ENCODE data around the gene MAP2K5. TPM values are rescaled to one million over a fixed set of nuclear protein-coding genes. Genes with fewer than 3 reads are reported as not detected.

MAP2K5 gene
- total and polyA plus RNA-seq, 9 of the 15 experiments (the other 6 are each of a cell fraction or from before 2014, with no cell fraction given): 0.41 to 16.5 (median 7.5) TPM

- Histone ChIP-seq H3K9me3 (replicated peaks; ENCODE audit: control insufficient read depth, insufficient read depth, low read depth, low read length) (no peaks in the 10 kb centered on the region), H3K79me2 (ENCODE audit: control insufficient read depth, insufficient read depth, low read length) (no peaks in the 10 kb centered on the region), H4K20me1 (replicated peaks; ENCODE audit: control insufficient read depth, insufficient read depth, low read length) (no peaks in the 10 kb centered on the region), H3K4me1 (replicated peaks in 1 of 2; ENCODE audit: control insufficient read depth in 2 of 2, insufficient read depth in 2 of 2, low read length in 2 of 2) (no peaks in the 10 kb centered on the region), H3K4me2 (ENCODE audit: insufficient read depth, low read length) (no peak overlapping the region), H3K9ac (ENCODE audit: insufficient read depth in 1 of 2, low read depth in 2 of 2, low read length in 2 of 2) (no peak overlapping the region), H3K27ac (ENCODE audit: extremely low read depth, low read depth, low read length) (no peak overlapping the region), H3K4me3 (no peak overlapping the region), H3K27me3 (ENCODE audit: control insufficient read depth in 2 of 2, insufficient read depth in 2 of 2, low read length in 2 of 2) (no peaks in the 10 kb centered on the region), H3K36me3 (ENCODE audit: control insufficient read depth, insufficient read depth, low read length) (no peaks in the 10 kb centered on the region), H2AFZ (ENCODE audit: low read depth, low read length) (no peak overlapping the region), H3K9me1 (ENCODE audit: control insufficient read depth, insufficient read depth, low read length) (no peaks in the 10 kb centered on the region)
- WGBS (ENCODE audit: insufficient coverage, low coverage, missing lambda C conversion rate): 61% methylated on average over 6 of the region's 6 CpGs
- in situ Hi-C loops (cut with MboI) (no loop called here), intact Hi-C loops (cut with micrococcal nuclease) (no loop called here)
- CTCF ChIA-PET (ENCODE audit: low intra/inter-chr PET ratio): no interaction called here
- POLR2A ChIA-PET: interaction anchor here (1.0 to 1.2 kb wide), 4 partner anchors 9 to 23 kb away, joined by 3 to 5 read pairs (median 4); partner anchors contain the start of gene C15orf61
- no peak for DNase-seq (ENCODE audit: extremely low read depth in 1 of 4, low spot score in 3 of 4)
- ATAC-seq: no peak
- BruUV-seq (replicated peaks): no TSS peak
- no peak for FAIRE-seq
- no peak for TF ChIP-seq SMARCA4 (IDR thresholded peaks at IDR 0.05)
- no peak for TF ChIP-seq ATF6 (CRISPR knock-in tag; IDR thresholded peaks at IDR 0.05)
- no peak for TF ChIP-seq GMEB1 (CRISPR knock-in tag; IDR thresholded peaks at IDR 0.05)
- TF ChIP-seq NR2C2 (CRISPR knock-in tag; IDR thresholded peaks at IDR 0.05): no peak
- no peak for TF ChIP-seq NR2C2 (tag; IDR thresholded peaks at IDR 0.05)
- TF ChIP-seq HCFC1 (IDR thresholded peaks at IDR 0.05; ENCODE audit: low read depth, low read length): no peak
- no peak for TF ChIP-seq HNRNPK (IDR thresholded peaks at IDR 0.05; ENCODE audit: low read depth, low read length, poor library complexity, severe bottlenecking)
- TF ChIP-seq JUN (IDR thresholded peaks at IDR 0.05; ENCODE audit: borderline replicate concordance, low read depth, low read length): no peak
- no peak for TF ChIP-seq JUN (CRISPR knock-in tag; IDR thresholded peaks at IDR 0.05; ENCODE audit: borderline replicate concordance)
- no peak for TF ChIP-seq KHSRP (IDR thresholded peaks at IDR 0.05)
- no peak for TF ChIP-seq FOXP1 (CRISPR knock-in tag; IDR thresholded peaks at IDR 0.05)
- no peak for TF ChIP-seq THAP12 (CRISPR knock-in tag; IDR thresholded peaks at IDR 0.05)
- no peak for TF ChIP-seq AFF4 (CRISPR knock-in tag; IDR thresholded peaks at IDR 0.05)
These were observed 38.4 kb upstream of the MAP2K5 start for GRCh38 chr15:67504056-67504455.
